ENCODE measurements around the gene SCARF2. TPM values are rescaled to one million over a fixed set of nuclear protein-coding genes. Genes with fewer than 3 reads are reported as not detected.
"Not testable (repeated sequence)": the region's sequence is repeated elsewhere in the genome, so short reads cannot be mapped to it uniquely, and the experiment has no call there.

The SCARF2 gene
- total and polyA plus RNA-seq, 4 donors = 0.15 to 2.0 (median 1.7) TPM

DNA sequence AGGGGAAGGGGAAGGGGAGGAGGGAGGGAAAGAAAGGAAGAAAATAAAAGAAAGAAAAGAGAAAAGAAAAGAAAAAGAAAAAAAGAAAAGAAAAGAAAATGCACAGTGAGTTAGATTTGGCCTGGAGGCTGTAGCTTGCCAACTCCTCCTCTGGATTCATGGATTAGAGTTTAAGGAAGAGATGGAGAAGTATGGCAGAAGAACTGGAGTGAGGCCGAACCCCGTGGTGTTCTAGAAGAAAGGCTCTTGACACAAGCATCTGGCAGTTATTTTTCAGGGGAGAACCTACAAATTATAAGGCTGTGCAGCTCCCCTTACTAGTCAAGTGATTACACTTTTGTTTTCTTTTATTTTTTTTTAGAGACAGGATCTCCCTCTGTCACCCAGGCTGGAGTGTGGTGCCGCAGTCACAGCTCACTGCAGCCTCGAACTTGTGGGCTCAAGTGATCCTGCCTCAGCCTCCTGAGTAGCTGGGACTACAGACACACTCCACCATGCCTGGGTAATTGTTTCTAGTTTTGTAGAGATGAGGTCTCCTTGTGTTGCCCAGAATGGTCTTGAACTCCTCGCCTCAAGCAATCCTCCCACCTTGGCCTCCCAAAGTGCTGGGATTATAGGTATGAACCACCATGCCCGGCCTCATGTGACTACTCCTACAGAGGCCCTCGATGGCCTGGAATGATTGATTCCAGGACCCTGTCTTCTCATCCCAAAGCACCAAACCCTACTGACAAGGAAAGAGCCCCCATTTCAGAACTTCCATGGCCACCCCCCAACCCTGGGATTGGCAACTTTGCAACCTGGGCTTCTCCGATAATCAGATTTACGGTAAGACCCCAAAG, 24.2 kb downstream of the SCARF2 start:
- Histone ChIP-seq H3K36me3 (ENCODE audit: control insufficient read depth in 4 of 4, insufficient read depth in 3 of 4, low read depth in 1 of 4, low read length in 3 of 4) (no peaks in the 10 kb centered on the region), H3K9me3 (ENCODE audit: control insufficient read depth in 4 of 4, low read length in 3 of 4) (no peaks in the 10 kb centered on the region), H3K4me1 (ENCODE audit: control insufficient read depth in 4 of 4, insufficient read depth in 4 of 4, low read length in 3 of 4) (peaks cover 2 to 3% (median 3%) of the 10 kb centered on the region in 4 donors), H3K27ac (ENCODE audit: low read depth in 1 of 2, low read length in 2 of 2) (no peak overlapping the region), H3K9ac (ENCODE audit: low read depth in 1 of 2, low read length in 2 of 2) (no peak overlapping the region), H3K27me3 (ENCODE audit: control insufficient read depth in 4 of 4, insufficient read depth in 4 of 4, low read length in 3 of 4) (no peaks in the 10 kb centered on the region), H3K4me3 (ENCODE audit: low read depth in 1 of 3, low read length in 3 of 3) (no peak overlapping the region)
- no peak for TF ChIP-seq SP1 (IDR thresholded peaks at IDR 0.05)
- no peak for TF ChIP-seq TAF1 (conservative IDR thresholded peaks at IDR 0.05)
- no peak for TF ChIP-seq GABPA (IDR thresholded peaks at IDR 0.05 in 1 of 2, conservative IDR thresholded peaks at IDR 0.05 in 1 of 2)
- TF ChIP-seq ZBTB33 (IDR thresholded peaks at IDR 0.05) = no peak
- TF ChIP-seq REST (IDR thresholded peaks at IDR 0.05) = no peak
- no peak for TF ChIP-seq CTCF (IDR thresholded peaks at IDR 0.05; ENCODE audit: low read depth, low read length, missing input control)
- TF ChIP-seq EGR1 (IDR thresholded peaks at IDR 0.05; ENCODE audit: low read depth in 2 of 2) = no peak
- 93% methylated on average over 9 of the region's 9 CpGs for WGBS
- DNase-seq (ENCODE audit: low spot score) = no peak

- Histone ChIP-seq H3K9ac (ENCODE audit: low read depth in 1 of 2, low read length in 2 of 2) (no peak overlapping the region), H3K27ac (ENCODE audit: low read depth in 1 of 2, low read length in 2 of 2) (no peak overlapping the region), H3K4me3 (ENCODE audit: low read depth in 1 of 3, low read length in 3 of 3) (no peak overlapping the region), H3K4me1 (ENCODE audit: control insufficient read depth in 4 of 4, insufficient read depth in 4 of 4, low read length in 3 of 4) (no peaks in the 10 kb centered on the region), H3K27me3 (ENCODE audit: control insufficient read depth in 4 of 4, insufficient read depth in 4 of 4, low read length in 3 of 4) (no peaks in the 10 kb centered on the region), H3K36me3 (ENCODE audit: control insufficient read depth in 4 of 4, insufficient read depth in 3 of 4, low read depth in 1 of 4, low read length in 3 of 4) (no peaks in the 10 kb centered on the region), H3K9me3 (ENCODE audit: control insufficient read depth in 4 of 4, low read length in 3 of 4) (no peaks in the 10 kb centered on the region)
- TF ChIP-seq NR2F2 (IDR thresholded peaks at IDR 0.05) (no peak), RXRA (IDR thresholded peaks at IDR 0.05) (no peak), EGR1 (IDR thresholded peaks at IDR 0.05; ENCODE audit: low read depth in 2 of 2) (no peak), FOXA1 (IDR thresholded peaks at IDR 0.05) (no peak), FOXA2 (IDR thresholded peaks at IDR 0.05) (no peak), GABPA (IDR thresholded peaks at IDR 0.05 in 1 of 2, conservative IDR thresholded peaks at IDR 0.05 in 1 of 2) (no peak), TAF1 (conservative IDR thresholded peaks at IDR 0.05) (no peak)
- DNase-seq (ENCODE audit: low spot score) = no peak
- WGBS = 84% methylated on average over 10 of the region's 10 CpGs
Measured at GRCh38 chr22:20412474-20413216, 25.0 kb downstream of the SCARF2 start.

DNA sequence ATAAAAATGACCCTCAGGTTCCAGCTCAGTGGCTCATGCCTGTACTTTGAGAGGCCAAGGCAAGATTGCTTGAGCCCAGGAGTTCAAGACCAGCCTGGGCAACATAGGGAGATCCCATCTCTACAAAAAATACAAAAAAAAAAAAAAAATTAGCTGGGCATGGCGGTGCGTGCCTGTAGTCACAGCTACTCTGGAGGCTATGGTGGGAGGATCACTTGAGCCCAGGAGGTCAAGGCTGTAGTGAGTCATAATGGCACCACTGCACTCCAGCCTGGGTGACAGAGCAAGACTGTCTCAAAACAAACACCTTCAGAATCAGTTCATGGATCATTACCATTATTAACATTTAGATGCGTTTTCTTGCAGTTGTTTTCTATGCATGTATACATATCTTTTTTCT, 28.2 kb downstream of the SCARF2 start:
- not testable (repeated sequence) for H3K27me3 ChIP-seq (ENCODE audit: control insufficient read depth in 4 of 4, insufficient read depth in 4 of 4, low read length in 3 of 4); H3K27ac ChIP-seq (ENCODE audit: low read depth in 1 of 2, low read length in 2 of 2); H3K9me3 ChIP-seq (ENCODE audit: control insufficient read depth in 4 of 4, low read length in 3 of 4); H3K4me1 ChIP-seq (ENCODE audit: control insufficient read depth in 4 of 4, insufficient read depth in 4 of 4, low read length in 3 of 4); H3K9ac ChIP-seq (ENCODE audit: low read depth in 1 of 2, low read length in 2 of 2); H3K4me3 ChIP-seq (ENCODE audit: low read depth in 1 of 3, low read length in 3 of 3); DNase-seq (ENCODE audit: low spot score)
- WGBS = 99% methylated on average over 3 of the region's 3 CpGs
- H3K36me3 ChIP-seq (ENCODE audit: control insufficient read depth in 4 of 4, insufficient read depth in 3 of 4, low read depth in 1 of 4, low read length in 3 of 4) = peaks cover 0 to 18% (median 6%) of the 10 kb centered on the region in 4 donors
